Suprapubic skin (tissue), 3 donors: Measurements from ENCODE around the gene TNS3.

Source experiments
- POLR2A ChIP-seq, 2 donors: fragments of 450-650 bp; IDR thresholded peaks; one replicate each; pipeline ENCODE4 v1.6.1; 2017; ENCODE audit warnings: antibody characterized with exemption in 2 of 2, mild to moderate bottlenecking in 2 of 2, moderate library complexity in 2 of 2
- TF ChIP-seq, protein P1 (sequence below), 2 donors: fragments of 200-600 bp in 1 of 2; fragments of 450-650 bp in 1 of 2; sonication (generic) in 1 of 2; IDR thresholded peaks; one replicate each; pipeline ENCODE4 v1.5.1; 2016 to 2019; ENCODE audit warnings: antibody characterized with exemption in 2 of 2, mild to moderate bottlenecking in 1 of 2, moderate library complexity in 1 of 2

DNA sequence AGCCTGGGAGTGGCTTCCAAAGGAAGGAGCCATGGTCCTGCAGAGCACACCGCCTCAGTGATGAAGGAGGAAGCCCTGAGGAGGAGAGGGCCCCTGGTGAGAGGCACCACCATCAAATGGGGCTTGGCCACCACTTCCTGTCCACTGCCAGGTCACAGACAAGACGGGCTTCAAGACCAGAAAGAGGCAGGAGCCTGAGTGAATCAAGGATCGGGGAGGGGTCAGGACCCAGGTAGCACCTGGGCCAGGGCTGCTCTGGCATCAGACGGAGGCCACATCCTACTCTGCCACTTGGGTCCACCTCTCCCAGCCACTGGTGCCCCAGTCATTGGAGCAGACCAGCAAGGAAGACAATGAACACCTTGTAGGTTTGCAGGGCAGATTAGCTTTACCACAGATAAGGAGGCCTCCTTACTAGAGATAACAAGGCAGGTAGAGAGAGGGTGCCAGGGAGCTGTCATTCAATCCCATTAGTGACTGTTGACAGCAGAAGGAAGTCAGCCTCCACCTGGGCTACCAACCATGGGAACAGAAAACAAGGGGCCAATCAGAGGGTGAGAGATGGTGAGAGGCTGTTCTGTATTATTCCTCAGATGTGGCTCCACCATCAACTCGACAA lies 143.4 kb downstream of the TNS3 start:
- TF ChIP-seq, protein P1, sequence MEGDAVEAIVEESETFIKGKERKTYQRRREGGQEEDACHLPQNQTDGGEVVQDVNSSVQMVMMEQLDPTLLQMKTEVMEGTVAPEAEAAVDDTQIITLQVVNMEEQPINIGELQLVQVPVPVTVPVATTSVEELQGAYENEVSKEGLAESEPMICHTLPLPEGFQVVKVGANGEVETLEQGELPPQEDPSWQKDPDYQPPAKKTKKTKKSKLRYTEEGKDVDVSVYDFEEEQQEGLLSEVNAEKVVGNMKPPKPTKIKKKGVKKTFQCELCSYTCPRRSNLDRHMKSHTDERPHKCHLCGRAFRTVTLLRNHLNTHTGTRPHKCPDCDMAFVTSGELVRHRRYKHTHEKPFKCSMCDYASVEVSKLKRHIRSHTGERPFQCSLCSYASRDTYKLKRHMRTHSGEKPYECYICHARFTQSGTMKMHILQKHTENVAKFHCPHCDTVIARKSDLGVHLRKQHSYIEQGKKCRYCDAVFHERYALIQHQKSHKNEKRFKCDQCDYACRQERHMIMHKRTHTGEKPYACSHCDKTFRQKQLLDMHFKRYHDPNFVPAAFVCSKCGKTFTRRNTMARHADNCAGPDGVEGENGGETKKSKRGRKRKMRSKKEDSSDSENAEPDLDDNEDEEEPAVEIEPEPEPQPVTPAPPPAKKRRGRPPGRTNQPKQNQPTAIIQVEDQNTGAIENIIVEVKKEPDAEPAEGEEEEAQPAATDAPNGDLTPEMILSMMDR (IDR thresholded peaks at IDR 0.05): no peak
- TF ChIP-seq POLR2A (IDR thresholded peaks at IDR 0.05): no peak
